SU-DHL-6 (cell line): ENCODE data around the gene RAB6B.

Source experiments
- EZH2phosphoT487 ChIP-seq: fragments of 200-600 bp; sonication (generic), shearing (Covaris generic); conservative IDR thresholded peaks from 2 replicates; pipeline ENCODE4 v1.6.1; 2018; ENCODE audit warnings: mild to moderate bottlenecking, antibody characterized with exemption, low read length, moderate library complexity, mixed read lengths
- TF ChIP-seq, protein P1 (sequence below): fragments of 200-600 bp; sonication (generic); IDR thresholded peaks from one replicate; pipeline ENCODE4 v1.5.1; 2017; ENCODE audit warnings: antibody characterized with exemption, mild to moderate bottlenecking, low read length, moderate library complexity; ENCODE audit not compliant: insufficient read depth, poor library complexity, severe bottlenecking

DNA sequence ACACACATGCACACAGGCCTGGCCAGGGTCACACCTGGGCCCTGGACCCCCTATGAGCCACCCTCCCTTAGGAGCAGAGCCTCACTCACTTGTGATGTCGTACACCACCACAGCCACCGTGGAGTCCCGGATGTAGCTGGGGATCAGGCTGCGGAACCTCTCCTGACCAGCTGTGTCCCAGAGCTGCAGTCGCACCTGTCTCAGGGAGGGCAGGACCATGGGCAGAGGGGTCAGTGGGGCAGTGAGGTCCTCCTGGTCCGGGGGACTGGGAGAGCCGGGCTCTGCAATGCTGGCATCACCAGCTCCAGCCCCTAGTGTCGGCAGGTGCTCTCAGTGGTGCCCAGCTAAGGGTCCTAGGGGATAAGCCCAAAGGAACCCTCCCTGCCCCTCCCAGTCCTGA lies 54.5 kb downstream of the RAB6B start:
- TF ChIP-seq, protein P1, sequence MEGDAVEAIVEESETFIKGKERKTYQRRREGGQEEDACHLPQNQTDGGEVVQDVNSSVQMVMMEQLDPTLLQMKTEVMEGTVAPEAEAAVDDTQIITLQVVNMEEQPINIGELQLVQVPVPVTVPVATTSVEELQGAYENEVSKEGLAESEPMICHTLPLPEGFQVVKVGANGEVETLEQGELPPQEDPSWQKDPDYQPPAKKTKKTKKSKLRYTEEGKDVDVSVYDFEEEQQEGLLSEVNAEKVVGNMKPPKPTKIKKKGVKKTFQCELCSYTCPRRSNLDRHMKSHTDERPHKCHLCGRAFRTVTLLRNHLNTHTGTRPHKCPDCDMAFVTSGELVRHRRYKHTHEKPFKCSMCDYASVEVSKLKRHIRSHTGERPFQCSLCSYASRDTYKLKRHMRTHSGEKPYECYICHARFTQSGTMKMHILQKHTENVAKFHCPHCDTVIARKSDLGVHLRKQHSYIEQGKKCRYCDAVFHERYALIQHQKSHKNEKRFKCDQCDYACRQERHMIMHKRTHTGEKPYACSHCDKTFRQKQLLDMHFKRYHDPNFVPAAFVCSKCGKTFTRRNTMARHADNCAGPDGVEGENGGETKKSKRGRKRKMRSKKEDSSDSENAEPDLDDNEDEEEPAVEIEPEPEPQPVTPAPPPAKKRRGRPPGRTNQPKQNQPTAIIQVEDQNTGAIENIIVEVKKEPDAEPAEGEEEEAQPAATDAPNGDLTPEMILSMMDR, result no peak
- no peak for TF ChIP-seq EZH2phosphoT487
